HG02884 (cell line): ENCODE data around the gene KRT81.

Source experiments
- ATAC-seq: cut with Tn5 transposase; IDR thresholded peaks from one replicate; pipeline ENCODE4 v1.9.1; 2021; ENCODE audit warnings: mild to moderate bottlenecking, moderate library complexity; ENCODE audit not compliant: unreplicated experiment

Gene KRT81

GRCh38 chr12:52291267-52291935 lies at the start of gene KRT81:
Gene KRT81, minus strand, starts transcription at chr12:52291534. Its CDS starts 69 bp downstream, at chr12:52291465.
- ATAC-seq = no peak

- ATAC-seq = no peak
These were observed 47.1 kb upstream of the KRT81 start for GRCh38 chr12:52338241-52338960.

GRCh38 chr12:52337054-52337453 lies 45.7 kb upstream of the KRT81 start:
- no peak for ATAC-seq

GRCh38 chr12:52336641-52337040 lies 45.3 kb upstream of the KRT81 start:
- no peak for ATAC-seq

GRCh38 chr12:52335598-52336262 lies 44.4 kb upstream of the KRT81 start:
- no peak for ATAC-seq

GRCh38 chr12:52334185-52334584 lies 42.9 kb upstream of the KRT81 start:
- ATAC-seq = no peak

- no peak for ATAC-seq
These were observed 42.0 kb upstream of the KRT81 start for GRCh38 chr12:52333321-52333720.

- no peak for ATAC-seq
These were observed 41.0 kb upstream of the KRT81 start for GRCh38 chr12:52332381-52332780.

- no peak for ATAC-seq
These were observed 40.5 kb upstream of the KRT81 start for GRCh38 chr12:52331833-52332232.

GRCh38 chr12:52331039-52331438 lies 39.7 kb upstream of the KRT81 start:
- ATAC-seq = no peak

GRCh38 chr12:52327830-52328500 lies 36.6 kb upstream of the KRT81 start:
- ATAC-seq = no peak

GRCh38 chr12:52327052-52327829 lies 35.9 kb upstream of the KRT81 start:
- ATAC-seq = peak; percentile 87

GRCh38 chr12:52324153-52324444 lies 32.8 kb upstream of the KRT81 start:
- ATAC-seq = no peak

GRCh38 chr12:52323416-52324152 lies 32.2 kb upstream of the KRT81 start:
- ATAC-seq = no peak

- no peak for ATAC-seq
These were observed 31.7 kb upstream of the KRT81 start for GRCh38 chr12:52323001-52323400.

GRCh38 chr12:52322069-52322468 lies 30.7 kb upstream of the KRT81 start:
- ATAC-seq = no peak

- no peak for ATAC-seq
These were observed 30.1 kb upstream of the KRT81 start for GRCh38 chr12:52321418-52321817.

- ATAC-seq = no peak
These were observed 29.6 kb upstream of the KRT81 start, which contains the start of gene KRT83 for GRCh38 chr12:52320784-52321400. Gene KRT83, minus strand, starts transcription at chr12:52321398. Its CDS starts 63 bp downstream, at chr12:52321335.

- no peak for ATAC-seq
These were observed 27.8 kb upstream of the KRT81 start for GRCh38 chr12:52319097-52319496.
